Adrenal gland (tissue), 5 donors: ENCODE data around the gene CABP2.

Experiments used
- POLR2A ChIP-seq, 2 donors: fragments of 450-650 bp; IDR thresholded peaks; one replicate each; pipeline ENCODE4 v1.6.1; 2017; ENCODE audit warnings: antibody characterized with exemption in 2 of 2, mild to moderate bottlenecking in 2 of 2, moderate library complexity in 1 of 2
- TF ChIP-seq, protein P1 (sequence below), 6 experiments: fragments of 450-650 bp in 4 of 6; fragments of 200-600 bp in 2 of 6; sonication (generic) in 1 of 6; IDR thresholded peaks; 1 replicate in 5 of 6; 2 replicates in 1 of 6; pipeline versions ENCODE4 v1.5.1 to v1.8.0; 2016 to 2021; ENCODE audit warnings: antibody characterized with exemption in 6 of 6, mild to moderate bottlenecking in 2 of 6, moderate library complexity in 1 of 6
- donor health status: DM: no; HTN: no; CAD: no.

DNA sequence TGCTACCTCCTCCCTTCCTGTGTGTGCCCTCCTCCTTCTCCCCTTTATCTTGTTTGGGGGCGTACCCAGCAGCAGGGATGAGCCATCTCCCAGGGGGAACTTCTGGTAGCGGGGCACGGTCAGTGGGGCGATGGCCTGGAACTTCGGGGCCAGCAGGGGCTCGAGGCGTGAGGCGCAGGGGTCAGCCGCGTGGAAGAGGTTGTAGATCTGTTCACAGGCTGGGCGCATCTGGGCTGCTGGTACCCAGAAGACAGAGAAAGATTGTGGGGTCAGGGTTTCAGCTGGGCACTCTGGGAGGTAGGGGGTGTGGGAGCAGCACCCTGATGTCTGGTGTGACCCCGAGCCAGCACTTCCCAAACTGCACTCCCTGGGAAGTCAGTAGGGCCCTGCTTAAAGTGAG is 27.1 kb downstream of the CABP2 start:
- TF ChIP-seq, protein P1, sequence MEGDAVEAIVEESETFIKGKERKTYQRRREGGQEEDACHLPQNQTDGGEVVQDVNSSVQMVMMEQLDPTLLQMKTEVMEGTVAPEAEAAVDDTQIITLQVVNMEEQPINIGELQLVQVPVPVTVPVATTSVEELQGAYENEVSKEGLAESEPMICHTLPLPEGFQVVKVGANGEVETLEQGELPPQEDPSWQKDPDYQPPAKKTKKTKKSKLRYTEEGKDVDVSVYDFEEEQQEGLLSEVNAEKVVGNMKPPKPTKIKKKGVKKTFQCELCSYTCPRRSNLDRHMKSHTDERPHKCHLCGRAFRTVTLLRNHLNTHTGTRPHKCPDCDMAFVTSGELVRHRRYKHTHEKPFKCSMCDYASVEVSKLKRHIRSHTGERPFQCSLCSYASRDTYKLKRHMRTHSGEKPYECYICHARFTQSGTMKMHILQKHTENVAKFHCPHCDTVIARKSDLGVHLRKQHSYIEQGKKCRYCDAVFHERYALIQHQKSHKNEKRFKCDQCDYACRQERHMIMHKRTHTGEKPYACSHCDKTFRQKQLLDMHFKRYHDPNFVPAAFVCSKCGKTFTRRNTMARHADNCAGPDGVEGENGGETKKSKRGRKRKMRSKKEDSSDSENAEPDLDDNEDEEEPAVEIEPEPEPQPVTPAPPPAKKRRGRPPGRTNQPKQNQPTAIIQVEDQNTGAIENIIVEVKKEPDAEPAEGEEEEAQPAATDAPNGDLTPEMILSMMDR (IDR thresholded peaks at IDR 0.05): no peak
- no peak for TF ChIP-seq POLR2A (IDR thresholded peaks at IDR 0.05)
